ENCODE measurements around the gene GGA1.

The GGA1 gene
- 50.4 to 209 (median 124) reads per million in 17 experiments for total RNA-seq

- peak; percentile 98 to 100 (median 99) for DNase-seq
These were observed at the start of gene GGA1 for GRCh38 chr22:37608477-37609239. TSS of gene GGA1 (plus strand) at chr22:37608834. CDS start at chr22:37608861, 27 bp downstream.

GRCh38 chr22:37559521-37559900, 49.1 kb upstream of the GGA1 start:
- DNase-seq, result no peak

GRCh38 chr22:37559901-37560607, 48.6 kb upstream of the GGA1 start, which contains the start of gene CDC42EP1:
TSS of gene CDC42EP1 (plus strand) at chr22:37560480. CDS start at chr22:37566350, 5,870 bp downstream.
- peak in 2 of 4 experiments; percentile 43 to 57 for DNase-seq

DNA sequence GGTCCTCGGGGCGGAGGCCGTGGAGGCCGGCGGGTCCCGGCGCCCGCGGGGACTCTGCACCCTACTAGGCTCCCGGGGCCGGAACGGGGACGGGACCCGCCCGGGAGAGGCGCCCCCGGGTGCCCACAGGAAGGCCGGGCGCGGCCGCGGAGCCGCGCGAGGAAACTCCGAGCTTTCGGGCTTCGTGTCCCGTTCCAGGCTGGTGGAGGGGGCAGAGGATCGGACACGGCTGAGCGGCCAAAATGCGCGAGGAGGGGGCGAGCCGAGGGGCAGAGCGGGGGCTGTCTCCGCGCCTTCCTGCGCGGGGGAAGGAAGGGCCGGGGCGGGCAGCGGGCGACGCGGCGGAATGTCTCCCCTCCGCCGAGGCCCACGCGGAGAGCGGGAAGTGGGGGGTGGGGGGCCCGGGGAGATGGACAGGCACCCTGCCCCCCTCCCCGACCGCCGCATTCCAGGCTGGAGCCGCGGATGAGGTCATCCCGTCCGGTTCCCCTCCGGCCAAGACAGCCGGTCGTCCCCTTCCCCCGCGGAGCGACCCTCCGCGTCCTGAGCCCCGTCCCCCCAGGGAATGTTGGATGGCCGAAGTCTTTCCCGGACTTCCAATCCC, 47.9 kb upstream of the GGA1 start:
- peak in 1 of 4 experiments; percentile 56 for DNase-seq

DNA sequence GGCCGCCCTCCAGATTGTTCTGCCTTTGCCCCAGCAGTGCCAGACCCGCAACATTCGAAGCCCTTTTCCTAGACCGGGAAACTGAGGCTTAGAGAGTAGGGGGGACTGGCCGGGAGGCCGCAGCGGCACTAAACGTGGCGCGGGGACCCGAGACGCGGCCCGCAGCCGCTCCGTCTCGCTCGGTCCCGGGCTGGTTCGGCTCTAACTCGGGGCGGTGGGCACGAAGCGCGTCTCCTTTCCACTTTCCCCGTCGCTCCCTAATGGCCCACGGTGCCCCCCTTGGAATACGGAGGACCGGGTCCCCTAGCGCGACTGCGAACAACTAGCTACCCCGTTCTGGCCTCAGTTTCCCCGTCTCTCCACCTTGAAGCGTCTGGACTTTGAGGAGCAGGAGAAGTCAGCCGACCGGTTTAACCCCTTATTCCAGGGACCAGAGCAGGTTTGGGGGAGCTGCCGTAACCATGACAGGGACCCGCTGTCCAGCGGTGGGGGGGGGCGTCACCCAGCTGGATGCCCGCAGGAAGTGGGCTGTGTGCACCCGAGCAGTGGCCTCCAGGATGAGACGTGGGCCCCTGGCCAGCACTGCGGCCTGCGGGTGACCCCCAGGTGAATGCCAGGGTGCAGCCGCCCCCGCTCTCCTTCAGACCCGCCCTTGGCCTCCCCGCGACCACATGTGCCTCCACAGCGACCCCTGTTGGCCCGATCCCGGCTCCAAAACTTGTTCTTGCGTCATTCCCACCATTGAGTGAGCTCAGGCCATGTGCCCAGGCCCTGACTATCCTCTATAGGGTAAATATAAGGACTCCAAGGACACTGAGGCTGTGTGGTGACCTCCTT, 47.2 kb upstream of the GGA1 start:
- peak; percentile 79 to 93 (median 90) for DNase-seq

DNA sequence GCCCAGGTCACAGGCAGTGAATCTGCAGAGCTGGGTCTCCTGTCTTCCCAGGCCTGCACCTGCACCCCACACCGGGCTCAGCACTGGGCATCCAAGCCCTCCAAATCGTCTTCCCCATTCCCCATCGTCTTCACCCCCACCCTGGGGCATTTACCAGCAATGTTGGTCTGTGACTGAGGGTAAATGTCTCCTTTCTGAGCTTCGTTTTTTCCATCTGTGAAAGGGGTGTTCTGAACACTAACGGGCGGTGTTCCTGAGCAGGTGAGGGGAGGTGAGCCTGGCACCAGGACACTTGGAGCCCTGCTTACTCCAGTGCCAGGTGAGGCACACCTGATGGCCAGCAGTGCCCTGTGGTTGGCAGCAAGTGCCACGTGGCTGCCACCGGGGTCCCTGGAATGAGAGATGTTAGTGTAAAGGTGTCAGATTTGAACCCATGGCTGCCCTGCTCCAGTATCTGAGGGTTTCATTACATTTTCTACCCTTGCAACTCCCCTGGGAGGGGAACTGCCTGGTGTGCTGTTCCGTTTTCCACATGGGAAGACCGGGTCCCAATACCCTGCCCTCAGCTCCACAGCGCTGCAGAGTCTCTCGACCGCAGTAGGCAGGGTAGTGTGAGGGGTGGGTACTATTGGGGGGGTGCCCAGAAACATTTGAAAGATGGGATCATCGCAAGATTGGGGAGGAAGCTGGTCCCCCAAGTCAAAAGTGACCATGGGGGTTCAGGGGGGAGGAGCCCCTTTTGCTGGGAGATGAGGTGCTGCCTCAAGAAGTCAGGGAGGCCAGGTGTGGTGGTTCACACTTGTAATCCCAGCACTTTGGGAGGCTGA, 46.4 kb upstream of the GGA1 start:
- DNase-seq, result no peak

DNA sequence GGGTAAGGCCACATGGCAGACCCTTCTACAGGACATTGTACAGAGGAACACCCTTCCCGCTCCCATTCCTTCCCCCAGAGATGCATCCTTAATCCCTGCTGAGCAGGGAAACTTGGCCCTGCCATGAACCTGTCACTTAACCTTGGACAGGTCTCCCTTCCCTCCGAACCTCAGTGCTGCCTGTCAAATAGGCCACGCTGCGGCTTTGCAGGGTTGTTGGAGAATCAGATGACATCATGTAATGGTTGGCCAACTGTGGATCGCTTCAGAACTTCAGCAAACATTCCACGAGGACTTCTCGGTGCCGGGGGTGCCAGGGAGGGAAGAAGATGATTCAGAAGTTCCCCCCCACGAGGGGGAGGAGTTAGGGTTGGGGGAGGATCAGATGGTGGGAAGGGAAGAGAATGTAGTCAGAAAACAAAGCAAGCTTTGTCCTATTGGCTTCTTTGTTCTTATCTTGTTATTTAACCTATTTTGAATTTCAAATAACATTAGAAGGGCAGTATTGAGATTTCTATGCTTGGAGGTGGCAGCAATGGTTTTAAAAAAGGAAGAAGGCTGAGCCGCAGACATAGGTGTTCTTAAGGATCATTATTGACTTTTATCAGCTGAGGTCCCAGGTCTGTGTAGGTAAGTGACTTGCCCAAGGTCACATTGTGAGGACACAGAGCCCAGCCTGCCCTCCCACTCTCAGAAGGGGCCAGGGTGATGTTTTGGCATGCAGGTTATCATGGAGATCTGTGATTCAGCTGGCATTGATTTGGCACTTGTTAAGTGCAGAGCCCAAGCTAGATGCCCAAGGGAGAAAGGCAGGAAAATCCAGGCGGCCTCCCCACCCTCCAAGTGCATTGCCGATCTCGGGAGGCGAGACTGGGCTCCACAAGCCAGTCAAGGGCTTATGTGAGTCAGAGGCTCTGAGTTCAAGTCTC, 45.2 kb upstream of the GGA1 start:
- peak; percentile 25 to 80 (median 56) for DNase-seq

DNA sequence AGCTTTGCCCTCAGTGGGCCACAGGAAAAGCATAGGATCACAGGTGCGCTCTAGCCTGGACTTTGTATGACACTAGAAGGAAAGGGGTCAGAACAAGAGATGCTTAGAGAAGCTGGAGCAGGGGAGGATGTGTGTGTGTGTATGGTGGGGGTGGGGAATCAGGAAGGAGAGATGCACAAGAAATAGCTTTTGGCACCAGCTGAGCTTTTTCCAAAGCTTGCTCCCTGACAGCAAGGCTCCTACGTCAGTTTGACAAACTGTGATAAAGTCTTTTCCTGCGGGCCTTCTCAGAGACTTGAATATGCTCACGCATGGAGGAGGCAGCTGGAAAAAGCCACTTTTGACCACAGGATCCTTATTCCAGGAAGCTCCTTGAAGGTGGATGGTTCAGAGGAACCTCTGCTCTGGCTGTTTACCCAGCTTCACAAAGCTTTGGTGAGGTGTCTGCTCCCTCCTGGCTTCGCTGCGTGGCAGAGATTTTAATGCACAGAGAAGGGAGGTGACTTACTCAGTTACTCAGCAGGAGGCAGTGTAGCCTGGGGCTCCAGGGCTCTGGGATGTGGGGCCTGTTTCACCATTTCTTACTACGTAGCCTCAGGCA, 44.4 kb upstream of the GGA1 start:
- DNase-seq, result no peak

DNA sequence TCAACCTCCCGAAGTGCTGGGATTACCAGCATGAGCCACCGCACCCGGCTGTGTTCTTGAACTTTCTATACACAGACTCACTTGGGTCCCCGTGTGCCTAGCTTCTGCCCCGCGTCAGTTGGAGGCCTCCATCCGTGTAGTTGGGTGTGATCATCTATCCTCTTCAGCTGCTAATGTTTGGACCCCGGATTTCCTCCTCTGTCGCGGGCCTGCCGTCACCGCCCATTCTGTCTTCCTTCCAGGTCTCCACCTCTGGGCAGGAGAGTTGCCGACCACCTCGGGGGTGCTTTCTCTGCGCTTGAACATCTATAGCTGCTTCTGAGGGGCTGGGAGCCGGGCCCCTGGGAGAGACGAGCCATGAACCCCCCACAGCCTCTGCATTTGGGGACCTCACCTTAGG, 42.8 kb upstream of the GGA1 start:
- no peak for DNase-seq

DNA sequence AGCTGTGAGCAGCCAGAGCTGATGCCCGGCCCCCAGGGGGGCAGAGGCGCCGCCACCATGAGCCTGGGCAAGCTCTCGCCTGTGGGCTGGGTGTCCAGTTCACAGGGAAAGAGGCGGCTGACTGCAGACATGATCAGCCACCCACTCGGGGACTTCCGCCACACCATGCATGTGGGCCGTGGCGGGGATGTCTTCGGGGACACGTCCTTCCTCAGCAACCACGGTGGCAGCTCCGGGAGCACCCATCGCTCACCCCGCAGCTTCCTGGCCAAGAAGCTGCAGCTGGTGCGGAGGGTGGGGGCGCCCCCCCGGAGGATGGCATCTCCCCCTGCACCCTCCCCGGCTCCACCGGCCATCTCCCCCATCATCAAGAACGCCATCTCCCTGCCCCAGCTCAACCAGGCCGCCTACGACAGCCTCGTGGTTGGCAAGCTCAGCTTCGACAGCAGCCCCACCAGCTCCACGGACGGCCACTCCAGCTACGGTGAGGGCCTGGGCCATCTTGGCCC, 42.3 kb upstream of the GGA1 start:
- DNase-seq, result peak; percentile 73 to 92 (median 88)

- DNase-seq, result peak; percentile 78 to 90 (median 81)
These were observed 41.5 kb upstream of the GGA1 start for GRCh38 chr22:37566903-37567798.

- no peak for DNase-seq
These were observed 40.6 kb upstream of the GGA1 start for GRCh38 chr22:37568012-37568411.

- DNase-seq, result no peak
These were observed 40.1 kb upstream of the GGA1 start for GRCh38 chr22:37568448-37569008.

GRCh38 chr22:37569009-37569920, 39.4 kb upstream of the GGA1 start:
- DNase-seq, result no peak

GRCh38 chr22:37569921-37570660, 38.5 kb upstream of the GGA1 start:
- DNase-seq, result no peak

DNA sequence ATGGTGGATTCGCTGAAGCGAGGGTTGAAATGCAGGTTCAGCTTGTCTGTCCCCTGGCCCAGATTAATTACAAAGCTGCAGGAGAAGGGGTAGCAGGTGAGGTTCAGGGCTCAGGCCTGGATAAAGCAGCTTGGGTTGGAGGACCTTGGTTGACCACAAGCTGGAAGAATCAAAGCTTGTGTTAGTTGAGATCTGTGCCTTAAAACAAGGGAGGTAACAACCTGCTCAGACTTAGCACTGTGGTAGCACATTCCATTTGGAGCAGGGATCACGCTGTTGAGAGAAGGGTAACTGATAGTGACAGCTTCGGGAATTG, 38.0 kb upstream of the GGA1 start:
- DNase-seq, result no peak
